Measurements from ENCODE around the gene LSM10.

GRCh38 chr1:36346741-36347370 lies 50.9 kb downstream of the LSM10 start:
- TF ChIP-seq, protein P1, sequence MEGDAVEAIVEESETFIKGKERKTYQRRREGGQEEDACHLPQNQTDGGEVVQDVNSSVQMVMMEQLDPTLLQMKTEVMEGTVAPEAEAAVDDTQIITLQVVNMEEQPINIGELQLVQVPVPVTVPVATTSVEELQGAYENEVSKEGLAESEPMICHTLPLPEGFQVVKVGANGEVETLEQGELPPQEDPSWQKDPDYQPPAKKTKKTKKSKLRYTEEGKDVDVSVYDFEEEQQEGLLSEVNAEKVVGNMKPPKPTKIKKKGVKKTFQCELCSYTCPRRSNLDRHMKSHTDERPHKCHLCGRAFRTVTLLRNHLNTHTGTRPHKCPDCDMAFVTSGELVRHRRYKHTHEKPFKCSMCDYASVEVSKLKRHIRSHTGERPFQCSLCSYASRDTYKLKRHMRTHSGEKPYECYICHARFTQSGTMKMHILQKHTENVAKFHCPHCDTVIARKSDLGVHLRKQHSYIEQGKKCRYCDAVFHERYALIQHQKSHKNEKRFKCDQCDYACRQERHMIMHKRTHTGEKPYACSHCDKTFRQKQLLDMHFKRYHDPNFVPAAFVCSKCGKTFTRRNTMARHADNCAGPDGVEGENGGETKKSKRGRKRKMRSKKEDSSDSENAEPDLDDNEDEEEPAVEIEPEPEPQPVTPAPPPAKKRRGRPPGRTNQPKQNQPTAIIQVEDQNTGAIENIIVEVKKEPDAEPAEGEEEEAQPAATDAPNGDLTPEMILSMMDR (IDR thresholded peaks at IDR 0.05; ENCODE audit: borderline replicate concordance, extremely low read depth, low read length, poor library complexity, severe bottlenecking), result no peak
- TF ChIP-seq EZH2 (IDR thresholded peaks at IDR 0.05; ENCODE audit: borderline replicate concordance, low read depth, low read length, severe bottlenecking), result no peak
